OCI-LY3 (cell line): ENCODE data around the gene ADGRB3.

Experiments
- H2AFZ ChIP-seq: fragments of 200-600, 300-600 bp; shearing (Covaris generic); 2 replicates; pipeline ENCODE4 v1.6.0; 2014; ENCODE audit warnings: antibody characterized with exemption, low read depth, low read length
- H3K27ac ChIP-seq: fragments of 200-600, 300-600 bp; sonication (generic); 2 replicates; pipeline ENCODE4 v1.5.1; 2014; ENCODE audit warnings: mild to moderate bottlenecking, low read length, moderate library complexity, mixed read lengths
- H3K27me3 ChIP-seq: fragments of 200-600, 300-600 bp; sonication (generic); 2 replicates; pipeline ENCODE4 v1.6.1; 2014; ENCODE audit warnings: low read depth, low read length, mixed read lengths
- H3K36me3 ChIP-seq: fragments of 200-600, 300-600 bp; sonication (generic); replicated peaks from 2 replicates; pipeline ENCODE3; 2014; ENCODE audit warnings: low read depth, low read length, mixed read lengths
- H3K4me1 ChIP-seq: fragments of 300-600, 200-600 bp; sonication (generic); 2 replicates; pipeline ENCODE4 v1.6.1; 2014; ENCODE audit warnings: low read length, mixed read lengths
- H3K4me2 ChIP-seq: fragments of 200-600, 300-600 bp; sonication (generic); 2 replicates; pipeline ENCODE4 v1.6.1; 2014; ENCODE audit warnings: low read length, mixed read lengths
- H3K4me3 ChIP-seq: fragments of 300-600, 200-600 bp; sonication (generic); 2 replicates; pipeline ENCODE4 v1.5.1; 2014; ENCODE audit warnings: antibody characterized with exemption, mild to moderate bottlenecking, low read length, moderate library complexity
- H3K79me2 ChIP-seq: fragments of 300-600, 200-600 bp; shearing (Covaris generic); 2 replicates; pipeline ENCODE4 v1.6.1; 2014; ENCODE audit warnings: mild to moderate bottlenecking, low read length, mixed read lengths
- H3K9ac ChIP-seq: fragments of 300-600, 200-600 bp; shearing (Covaris generic); 2 replicates; pipeline ENCODE4 v1.6.0; 2014; ENCODE audit warnings: mild to moderate bottlenecking, low read length, moderate library complexity
- H3K9me3 ChIP-seq: fragments of 200-600, 300-600 bp; shearing (Covaris generic); 2 replicates; pipeline ENCODE4 v1.6.1; 2014; ENCODE audit warnings: low read length, mixed read lengths; ENCODE audit not compliant: insufficient read depth
- H4K20me1 ChIP-seq: fragments of 200-600, 300-600 bp; sonication (generic); 2 replicates; pipeline ENCODE4 v1.6.1; 2016; ENCODE audit warnings: low read length, mixed read lengths; ENCODE audit not compliant: insufficient read depth
- EZH2phosphoT487 ChIP-seq: fragments of 200-600 bp; shearing (Covaris generic); IDR thresholded peaks from 2 replicates; pipeline ENCODE4 v1.6.1; 2018; ENCODE audit warnings: antibody characterized with exemption, mixed run types, low read depth
- TF ChIP-seq, protein P1 (sequence below): fragments of 200-600, 300-600 bp; sonication (generic); IDR thresholded peaks from 2 replicates; pipeline ENCODE4 v1.5.1; 2014; ENCODE audit warnings: antibody characterized with exemption, low read length, low read depth

The ADGRB3 gene

DNA sequence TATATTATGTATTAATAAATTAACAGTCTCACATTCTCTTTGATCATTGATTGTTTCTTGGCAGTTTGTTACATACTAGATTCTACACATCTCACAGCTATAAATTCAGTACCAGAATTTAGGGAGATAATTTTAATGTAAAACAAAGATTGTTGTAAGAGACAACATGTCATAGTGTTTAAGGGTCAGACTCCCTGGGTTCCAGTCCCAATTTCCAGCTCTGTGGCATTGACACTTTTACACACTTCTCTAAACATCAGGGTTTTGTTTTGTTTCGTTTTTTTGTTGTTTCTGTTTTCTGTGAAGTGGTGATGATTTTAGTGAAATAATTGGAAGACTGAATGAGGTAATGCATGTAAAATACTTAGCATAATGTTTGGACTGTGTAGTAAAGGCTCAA is 19.9 kb downstream of the ADGRB3 start:
- TF ChIP-seq EZH2phosphoT487 = no peak
- TF ChIP-seq, protein P1, sequence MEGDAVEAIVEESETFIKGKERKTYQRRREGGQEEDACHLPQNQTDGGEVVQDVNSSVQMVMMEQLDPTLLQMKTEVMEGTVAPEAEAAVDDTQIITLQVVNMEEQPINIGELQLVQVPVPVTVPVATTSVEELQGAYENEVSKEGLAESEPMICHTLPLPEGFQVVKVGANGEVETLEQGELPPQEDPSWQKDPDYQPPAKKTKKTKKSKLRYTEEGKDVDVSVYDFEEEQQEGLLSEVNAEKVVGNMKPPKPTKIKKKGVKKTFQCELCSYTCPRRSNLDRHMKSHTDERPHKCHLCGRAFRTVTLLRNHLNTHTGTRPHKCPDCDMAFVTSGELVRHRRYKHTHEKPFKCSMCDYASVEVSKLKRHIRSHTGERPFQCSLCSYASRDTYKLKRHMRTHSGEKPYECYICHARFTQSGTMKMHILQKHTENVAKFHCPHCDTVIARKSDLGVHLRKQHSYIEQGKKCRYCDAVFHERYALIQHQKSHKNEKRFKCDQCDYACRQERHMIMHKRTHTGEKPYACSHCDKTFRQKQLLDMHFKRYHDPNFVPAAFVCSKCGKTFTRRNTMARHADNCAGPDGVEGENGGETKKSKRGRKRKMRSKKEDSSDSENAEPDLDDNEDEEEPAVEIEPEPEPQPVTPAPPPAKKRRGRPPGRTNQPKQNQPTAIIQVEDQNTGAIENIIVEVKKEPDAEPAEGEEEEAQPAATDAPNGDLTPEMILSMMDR = no peak
- Histone ChIP-seq H3K4me2 (no peak overlapping the region), H3K27ac (no peak overlapping the region), H3K4me3 (no peak overlapping the region), H2AFZ (no peak overlapping the region), H3K4me1 (0 out of 2 replicates have a peak, but pooled peaks cover 3% of the 10 kb centered on the region), H3K9me3 (no peaks in the 10 kb centered on the region), H3K9ac (no peak overlapping the region), H3K27me3 (no peaks in the 10 kb centered on the region), H3K79me2 (no peaks in the 10 kb centered on the region), H4K20me1 (no peaks in the 10 kb centered on the region), H3K36me3 (no peaks in the 10 kb centered on the region)

DNA sequence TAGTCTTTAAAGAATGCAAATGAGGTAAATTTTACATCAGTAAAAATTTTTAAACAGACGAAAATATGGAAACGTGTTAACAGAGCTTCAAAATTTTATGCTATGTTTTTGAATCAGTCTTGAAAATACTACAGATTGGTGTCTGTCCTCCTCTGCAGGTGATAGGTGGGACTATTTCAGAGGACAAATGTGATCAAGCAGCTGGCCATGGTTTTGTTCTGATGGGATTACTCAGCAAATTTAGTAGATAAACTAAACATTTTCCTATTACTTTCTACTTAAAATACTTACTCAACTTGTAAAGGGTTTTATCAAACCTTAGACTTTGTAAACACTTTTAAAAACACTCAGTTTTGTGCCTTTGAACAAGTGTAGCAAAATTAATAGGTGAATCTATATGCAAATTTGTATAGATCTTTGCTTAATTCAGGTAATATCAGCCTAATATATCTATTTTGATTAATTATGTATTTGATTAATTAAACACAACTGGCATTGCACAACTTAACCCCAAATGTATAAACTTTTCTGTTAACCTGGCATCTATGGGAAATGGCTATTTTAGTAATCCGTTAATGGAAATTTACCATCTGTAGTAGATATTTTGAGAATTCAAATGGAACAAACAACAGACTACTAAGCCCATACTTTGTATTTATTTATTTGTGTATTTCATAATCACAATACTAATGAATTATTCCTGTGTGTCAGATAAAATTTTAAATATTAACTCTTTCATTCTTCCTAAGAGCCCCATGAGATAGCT is 22.5 kb downstream of the ADGRB3 start:
- Histone ChIP-seq H3K4me2 (no peak overlapping the region), H3K9ac (no peak overlapping the region), H3K4me3 (no peak overlapping the region), H3K27me3 (no peaks in the 10 kb centered on the region), H4K20me1 (no peaks in the 10 kb centered on the region), H3K27ac (no peak overlapping the region), H3K4me1 (0 out of 2 replicates have a peak, but pooled peaks cover 3% of the 10 kb centered on the region), H3K79me2 (no peaks in the 10 kb centered on the region), H3K36me3 (no peaks in the 10 kb centered on the region), H3K9me3 (no peaks in the 10 kb centered on the region), H2AFZ (no peak overlapping the region)
- TF ChIP-seq EZH2phosphoT487 = no peak
- TF ChIP-seq, protein P1 = no peak

DNA sequence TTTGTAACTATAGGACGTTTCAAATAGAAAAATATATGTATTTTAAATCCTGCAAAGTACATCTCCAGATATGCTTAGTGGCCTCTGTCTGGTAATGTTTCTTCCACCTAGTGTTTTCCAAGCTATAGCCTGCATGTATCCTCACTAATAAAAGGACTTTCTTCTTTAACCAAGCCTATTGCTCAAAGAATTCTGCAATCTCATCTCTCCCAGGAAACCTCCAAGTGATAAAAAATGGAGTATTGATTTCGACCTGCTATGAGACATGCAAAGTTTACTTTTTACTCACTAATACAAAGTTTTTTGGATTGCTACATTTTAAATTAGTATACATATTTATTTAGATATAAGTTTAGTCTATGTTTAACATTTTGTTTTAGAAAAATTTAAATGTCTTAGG is 23.3 kb downstream of the ADGRB3 start:
- Histone ChIP-seq H3K79me2 (no peaks in the 10 kb centered on the region), H3K9ac (no peak overlapping the region), H3K4me3 (no peak overlapping the region), H3K4me1 (no peaks in the 10 kb centered on the region), H3K27me3 (no peaks in the 10 kb centered on the region), H3K27ac (no peak overlapping the region), H2AFZ (no peak overlapping the region), H3K9me3 (no peaks in the 10 kb centered on the region), H3K4me2 (no peak overlapping the region), H4K20me1 (no peaks in the 10 kb centered on the region), H3K36me3 (no peaks in the 10 kb centered on the region)
- TF ChIP-seq EZH2phosphoT487 = no peak
- TF ChIP-seq, protein P1 = no peak

DNA sequence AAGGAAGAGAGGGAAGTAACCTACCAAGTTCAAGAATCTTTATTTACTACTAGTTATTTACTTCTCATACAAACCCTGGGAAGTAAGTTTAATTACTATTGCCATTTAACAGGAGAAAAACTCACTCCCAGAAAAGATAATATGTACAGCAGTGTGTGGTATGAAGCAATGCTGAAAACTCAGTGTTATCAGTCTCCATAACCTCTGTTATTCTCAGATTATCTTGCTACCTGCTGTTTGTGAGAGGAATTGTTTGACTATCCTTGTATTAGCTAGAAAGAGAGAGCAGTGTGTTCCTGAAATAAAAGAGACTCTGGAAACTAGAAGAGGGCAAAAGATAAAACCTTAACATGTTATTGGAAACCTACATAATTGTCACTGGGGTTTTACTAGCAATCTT is 38.2 kb downstream of the ADGRB3 start:
- Histone ChIP-seq H3K4me3 (no peak overlapping the region), H3K27me3 (no peaks in the 10 kb centered on the region), H3K36me3 (no peaks in the 10 kb centered on the region), H2AFZ (no peak overlapping the region), H3K27ac (no peak overlapping the region), H3K79me2 (no peaks in the 10 kb centered on the region), H3K9ac (no peak overlapping the region), H3K9me3 (no peaks in the 10 kb centered on the region), H3K4me1 (no peaks in the 10 kb centered on the region), H4K20me1 (no peaks in the 10 kb centered on the region), H3K4me2 (no peak overlapping the region)
- no peak for TF ChIP-seq EZH2phosphoT487
- TF ChIP-seq, protein P1 = no peak
